Measurements from ENCODE around the gene INO80C.
"Not testable (repeated sequence)": the region's sequence is repeated elsewhere in the genome, so short reads cannot be mapped to it uniquely, and the experiment has no call there.

Gene INO80C

GRCh38 chr18:35487525-35487924 lies 10.2 kb downstream of the INO80C start:
- not testable (repeated sequence) for DNase-seq

GRCh38 chr18:35485852-35486251 lies 11.9 kb downstream of the INO80C start:
- no peak for DNase-seq

GRCh38 chr18:35484034-35484433 lies 13.7 kb downstream of the INO80C start:
- DNase-seq: no peak

DNA sequence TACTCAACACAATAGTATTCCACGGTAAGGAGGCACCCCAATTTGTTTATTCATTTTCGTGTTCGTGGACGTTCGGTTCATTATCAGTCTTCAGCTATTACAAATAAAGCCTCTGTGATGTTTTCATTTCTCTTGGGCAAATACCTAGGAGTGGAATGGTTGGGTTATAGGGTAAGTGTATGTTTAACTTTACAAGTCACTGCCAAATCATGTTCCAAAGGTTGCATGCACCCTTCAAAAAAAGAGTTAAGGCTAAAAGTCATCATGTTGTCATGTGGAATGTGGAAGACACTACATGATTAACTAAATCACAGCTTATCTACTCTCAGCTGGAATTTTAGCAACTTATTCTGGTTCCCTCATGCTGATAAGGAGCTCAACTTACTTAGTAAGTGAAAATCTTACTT lies 15.8 kb downstream of the INO80C start:
- DNase-seq: no peak

DNA sequence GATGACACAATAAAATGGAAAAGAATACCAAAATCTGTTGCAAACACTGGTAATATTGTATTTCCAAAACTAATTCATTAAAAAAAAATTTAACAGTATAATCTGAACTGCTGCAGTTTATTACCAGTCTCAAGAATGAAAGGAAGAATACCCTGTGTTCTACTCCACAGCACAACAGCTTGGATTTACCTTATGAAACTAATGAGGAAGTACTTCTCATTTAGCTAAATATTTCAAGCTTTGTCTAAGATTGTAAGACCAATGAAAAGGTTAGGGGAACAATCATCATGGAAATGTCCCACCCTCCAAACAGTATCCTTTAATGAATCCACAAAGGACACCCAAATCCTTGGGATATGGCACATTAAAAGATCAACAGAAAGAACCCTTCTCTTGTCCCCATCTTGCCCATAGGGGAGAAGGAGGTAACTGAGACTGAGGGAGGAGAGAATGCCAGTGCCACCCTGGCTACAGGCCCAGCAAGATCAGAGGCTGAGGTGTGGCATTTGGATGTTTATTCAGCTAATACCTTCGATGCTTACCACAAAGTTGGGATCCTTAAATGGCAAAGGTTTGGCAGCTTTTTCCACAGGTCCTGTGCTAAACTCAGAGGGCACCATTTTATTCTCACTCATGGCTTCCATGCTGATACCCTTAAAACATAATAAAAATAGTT lies 17.7 kb downstream of the INO80C start:
- DNase-seq: no peak

DNA sequence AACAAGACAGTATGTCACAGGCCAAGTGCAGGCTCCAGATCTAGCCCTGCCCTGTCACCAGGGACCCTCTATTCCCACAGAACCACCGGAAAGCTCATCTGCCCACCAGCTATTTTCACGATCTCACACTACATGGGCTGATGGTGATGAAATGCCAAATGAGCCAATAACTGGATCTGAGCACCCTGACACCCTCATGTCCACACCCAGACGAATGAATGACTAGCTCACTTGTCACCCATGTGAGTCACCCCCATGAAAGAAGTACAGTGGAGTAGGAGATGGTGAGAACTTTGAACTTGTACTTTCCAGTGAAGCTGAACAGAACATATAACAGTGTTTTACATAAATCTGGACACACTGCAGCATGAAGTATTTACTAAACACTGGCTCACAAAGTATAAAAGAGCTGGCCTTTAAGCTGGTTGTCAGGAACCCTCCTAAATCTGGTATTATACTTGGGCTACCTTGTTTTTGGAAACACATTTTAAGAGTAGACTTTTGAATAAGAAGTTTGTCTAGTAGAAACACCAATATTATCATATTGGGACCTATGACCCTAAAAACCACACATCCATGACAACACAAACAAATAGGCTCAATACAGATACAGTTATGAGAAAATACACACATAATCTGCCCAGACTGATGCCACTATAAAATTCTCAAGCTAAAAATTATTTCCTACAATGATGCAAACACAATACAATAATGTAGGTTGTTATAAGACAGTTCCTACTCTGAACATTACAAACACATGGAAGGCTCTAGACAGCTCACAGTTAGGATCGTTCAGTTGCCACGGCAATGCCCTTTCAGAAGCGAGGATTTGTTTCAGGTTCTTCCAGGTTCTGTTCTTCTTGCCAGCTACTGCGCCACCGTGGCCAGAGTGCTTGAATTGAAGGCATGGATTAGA lies 19.0 kb downstream of the INO80C start:
- DNase-seq: no peak

DNA sequence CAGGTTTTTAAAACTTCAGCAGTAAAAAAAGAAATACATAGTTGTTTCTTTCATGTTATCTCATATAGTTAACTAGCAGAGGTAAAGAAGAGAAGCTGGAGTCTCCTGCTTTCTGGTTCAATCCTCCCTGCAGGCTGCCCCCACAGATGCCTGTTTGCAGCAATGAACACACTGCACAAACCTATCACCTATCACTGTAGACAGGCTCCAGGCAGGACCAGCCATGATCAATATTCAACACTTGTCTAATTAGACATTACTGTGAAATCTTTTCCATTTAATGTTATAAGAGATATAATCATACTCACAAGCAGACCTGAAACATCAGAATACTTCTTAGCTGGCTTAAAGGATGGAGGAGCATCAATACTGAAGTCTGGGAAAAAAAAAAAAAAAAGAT lies 19.8 kb downstream of the INO80C start:
- no peak for DNase-seq

DNA sequence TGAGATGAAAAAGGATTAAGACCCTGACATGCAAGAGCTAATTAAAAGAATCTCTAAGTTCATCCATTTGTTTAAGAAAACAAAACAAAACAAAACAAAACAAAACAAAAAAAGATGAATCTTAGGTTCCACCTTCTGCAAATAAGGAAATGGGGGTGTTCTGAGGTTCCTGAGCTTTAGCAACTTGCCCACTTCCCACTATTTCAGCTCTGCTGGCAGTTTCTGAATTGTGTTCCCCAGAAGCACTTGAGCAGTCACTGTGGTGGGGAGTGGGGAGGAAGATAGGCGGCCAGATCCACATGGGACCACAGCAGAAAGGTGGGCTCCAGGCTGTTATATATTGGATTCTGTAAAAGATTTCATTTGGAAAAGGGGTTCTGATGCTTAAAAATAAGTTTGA lies 20.3 kb downstream of the INO80C start:
- DNase-seq: no peak

GRCh38 chr18:35474884-35475283 lies 22.9 kb downstream of the INO80C start:
- DNase-seq: no peak

DNA sequence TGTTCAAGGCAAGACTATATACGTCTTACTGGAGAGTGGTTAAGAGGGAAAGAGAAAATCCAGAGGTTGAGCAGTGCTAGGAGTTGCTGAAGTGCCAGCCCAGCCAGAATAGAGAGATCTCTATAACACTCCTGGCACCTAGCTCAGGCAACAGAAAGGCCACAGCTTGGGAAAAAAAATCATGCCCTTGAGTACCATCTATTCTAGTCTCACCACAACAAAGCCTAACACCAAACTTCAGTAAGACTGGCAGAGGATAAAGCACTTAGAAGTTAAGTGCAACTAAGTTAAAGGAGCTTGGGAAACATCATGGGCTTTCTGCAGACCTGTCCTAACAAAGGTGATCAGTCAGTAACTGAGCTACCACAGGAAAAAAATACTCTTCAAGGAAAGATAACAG lies 24.2 kb downstream of the INO80C start:
- DNase-seq: no peak

- no peak for DNase-seq
These were observed 27.3 kb downstream of the INO80C start for GRCh38 chr18:35470435-35470834.

DNA sequence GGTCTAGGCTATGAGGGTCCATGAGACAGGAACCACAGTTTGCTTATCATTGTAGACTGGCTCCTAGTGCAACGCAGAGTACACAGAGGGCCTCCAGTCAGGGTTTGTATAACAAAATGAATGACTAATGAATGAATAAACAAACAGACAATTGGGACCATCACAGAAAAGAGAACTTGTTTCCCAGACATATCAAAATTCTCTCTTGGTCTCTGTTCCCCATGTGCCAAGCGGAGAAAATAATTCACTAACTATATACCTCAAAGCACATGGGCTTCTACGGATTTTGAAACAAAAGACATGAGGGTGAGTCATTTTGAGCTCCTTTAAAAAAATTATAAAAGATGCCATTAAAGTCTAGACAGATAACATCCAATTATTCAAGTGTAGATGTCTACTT lies 28.0 kb downstream of the INO80C start:
- no peak for DNase-seq

DNA sequence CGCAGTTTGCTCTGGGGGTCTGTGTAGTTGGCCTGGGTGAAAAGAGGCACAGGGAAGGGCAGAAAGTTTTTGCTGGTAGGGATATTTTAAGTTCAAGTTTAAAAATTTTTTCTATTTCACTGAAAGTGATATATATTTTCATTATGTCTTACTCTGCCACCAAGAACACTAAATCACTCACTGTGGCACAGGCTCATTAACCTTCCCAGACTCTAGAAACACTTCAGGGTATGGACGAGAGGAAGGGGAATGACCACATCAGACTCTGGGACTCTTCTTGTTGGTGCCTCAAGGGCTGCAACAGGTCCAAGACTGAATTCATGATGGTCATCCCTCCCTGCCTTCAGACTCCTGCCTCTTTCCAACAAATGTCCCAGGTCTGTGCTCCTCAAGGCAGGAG lies 29.0 kb downstream of the INO80C start:
- no peak for DNase-seq

DNA sequence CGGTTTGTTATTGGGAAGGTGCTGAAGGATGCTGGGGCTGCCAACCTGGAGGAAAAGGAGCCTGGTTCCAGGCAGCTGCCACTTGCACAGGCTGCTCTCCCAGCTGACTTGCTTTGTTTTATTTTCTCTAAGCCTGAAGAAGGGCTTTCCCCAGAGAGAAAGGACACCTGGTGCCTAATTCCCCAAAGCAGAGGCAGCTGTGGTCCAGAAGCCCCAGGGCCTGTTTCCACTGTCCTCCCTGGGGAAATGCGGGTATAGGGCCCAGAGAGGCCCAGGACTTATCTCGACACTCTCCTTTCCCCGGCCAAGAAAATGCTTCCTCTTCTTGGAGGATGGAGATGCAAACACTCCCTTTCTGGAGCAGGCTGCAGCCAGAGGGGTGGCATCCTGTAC lies 30.1 kb downstream of the INO80C start:
- no peak for DNase-seq

- no peak for DNase-seq
These were observed 30.7 kb downstream of the INO80C start for GRCh38 chr18:35466815-35467623.

GRCh38 chr18:35466334-35466733 lies 31.4 kb downstream of the INO80C start:
- no peak for DNase-seq

- DNase-seq: no peak
These were observed 32.4 kb downstream of the INO80C start for GRCh38 chr18:35465329-35465728.

- DNase-seq: no peak
These were observed 32.9 kb downstream of the INO80C start for GRCh38 chr18:35464831-35465279.

DNA sequence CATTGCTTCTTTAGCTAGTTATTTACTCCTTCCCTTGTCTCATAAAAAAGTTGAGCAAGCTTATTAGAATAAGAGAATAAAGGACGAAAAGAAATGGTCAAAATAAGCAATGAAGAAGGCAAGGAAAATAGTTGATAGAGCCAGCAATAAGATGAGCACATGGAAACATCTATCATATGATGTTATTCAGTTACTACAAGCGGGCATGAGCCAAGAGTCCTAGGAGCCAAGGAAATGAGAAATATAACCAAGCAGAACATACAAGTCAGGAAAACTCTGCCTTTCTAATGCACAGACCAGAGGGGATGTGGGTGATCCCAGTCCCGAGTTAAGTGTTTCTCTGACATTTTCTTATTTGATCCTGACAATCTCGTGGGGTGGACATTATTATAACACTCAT lies 33.9 kb downstream of the INO80C start:
- DNase-seq: no peak

GRCh38 chr18:35463050-35463449 lies 34.7 kb downstream of the INO80C start:
- DNase-seq: no peak

DNA sequence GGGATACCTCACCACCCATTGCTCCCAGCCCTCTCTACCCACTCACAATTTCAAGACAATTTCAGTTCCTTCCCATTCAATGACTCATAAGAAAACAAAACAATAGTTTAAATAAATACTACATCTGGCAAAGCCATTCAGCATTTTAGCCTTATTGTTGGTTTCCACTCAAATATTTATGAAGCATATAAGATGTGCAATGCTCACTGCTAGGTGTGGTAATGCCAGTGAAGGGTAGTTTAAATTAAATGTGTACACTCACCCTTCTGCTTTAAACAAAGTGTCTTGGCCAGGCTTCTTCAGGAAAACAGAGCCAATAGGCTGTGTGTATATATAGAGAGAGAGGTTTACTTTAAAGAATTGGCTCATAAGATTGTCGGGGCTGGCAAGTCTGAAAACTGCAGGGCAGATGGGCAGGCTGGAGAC lies 37.0 kb downstream of the INO80C start:
- no peak for DNase-seq

- no peak for DNase-seq
These were observed 37.8 kb downstream of the INO80C start for GRCh38 chr18:35459997-35460396.

GRCh38 chr18:35458677-35459441 lies 38.9 kb downstream of the INO80C start:
- DNase-seq: no peak
